ENCODE results near the gene MCRIP2. TPM values are rescaled to one million over a fixed set of nuclear protein-coding genes. Genes with fewer than 3 reads are reported as not detected.

MCRIP2 gene
- total and polyA plus RNA-seq, 9 of the 15 experiments (the other 6 are each of a cell fraction or from before 2014, with no cell fraction given): 0.80 to 120 (median 35.2) TPM

- no TSS peak for BruUV-seq (replicated peaks)
- Histone ChIP-seq H3K9ac (ENCODE audit: insufficient read depth in 1 of 2, low read depth in 2 of 2, low read length in 2 of 2) (peak overlapping the region in 1 of 2 experiments; percentile 47; a peak in 1 of 4 replicates), H3K4me3 (no peak overlapping the region), H3K4me2 (ENCODE audit: insufficient read depth, low read length) (no peak overlapping the region), H3K4me1 (replicated peaks in 1 of 2; ENCODE audit: control insufficient read depth in 2 of 2, insufficient read depth in 2 of 2, low read length in 2 of 2) (peaks cover 0 to 88% of the 10 kb centered on the region in 2 experiments; a peak in 2 of 5 replicates), H2AFZ (ENCODE audit: low read depth, low read length) (no peak overlapping the region), H3K9me1 (ENCODE audit: control insufficient read depth, insufficient read depth, low read length) (no peaks in the 10 kb centered on the region), H3K27me3 (ENCODE audit: control insufficient read depth in 2 of 2, insufficient read depth in 2 of 2, low read length in 2 of 2) (no peaks in the 10 kb centered on the region), H4K20me1 (replicated peaks; ENCODE audit: control insufficient read depth, insufficient read depth, low read length) (no peaks in the 10 kb centered on the region), H3K79me2 (ENCODE audit: control insufficient read depth, insufficient read depth, low read length) (no peaks in the 10 kb centered on the region), H3K9me3 (replicated peaks; ENCODE audit: control insufficient read depth, insufficient read depth, low read depth, low read length) (no peaks in the 10 kb centered on the region), H3K27ac (ENCODE audit: extremely low read depth, low read depth, low read length) (no peak overlapping the region), H3K36me3 (ENCODE audit: control insufficient read depth, insufficient read depth, low read length) (peaks cover 8% of the 10 kb centered on the region; the same call in 1 of the 3 replicates)
- FAIRE-seq (no peak), DNase-seq (ENCODE audit: extremely low read depth in 1 of 4, low spot score in 3 of 4) (no peak), ATAC-seq (no peak)
- WGBS (ENCODE audit: insufficient coverage, low coverage, missing lambda C conversion rate): 59% methylated on average over 24 of the region's 28 CpGs
- CTCF ChIA-PET (ENCODE audit: low intra/inter-chr PET ratio): no interaction called here
- intact Hi-C loops (cut with micrococcal nuclease): no loop called here
- in situ Hi-C loops (cut with MboI): no loop called here
- POLR2A ChIA-PET: interaction anchor here (0.7 to 2.8 kb wide), 3 partner anchors 10 to 28 kb away, joined by 4 to 13 read pairs (median 4); partner anchors contain the start of genes MCRIP2, METTL26 and STUB1
- no peak for TF ChIP-seq ZNF592 (IDR thresholded peaks at IDR 0.05)
- TF ChIP-seq ERF (CRISPR knock-in tag; IDR thresholded peaks at IDR 0.05): no peak
- no peak for TF ChIP-seq ZNF586 (CRISPR knock-in tag; conservative IDR thresholded peaks at IDR 0.05)
- no peak for TF ChIP-seq ZNF41 (CRISPR knock-in tag; conservative IDR thresholded peaks at IDR 0.05)
- no peak for TF ChIP-seq SOX6 (IDR thresholded peaks at IDR 0.05)
- no peak for TF ChIP-seq PATZ1 (CRISPR knock-in tag; IDR thresholded peaks at IDR 0.05; ENCODE audit: borderline replicate concordance)
- TF ChIP-seq E2F4 (CRISPR knock-in tag; IDR thresholded peaks at IDR 0.05; ENCODE audit: low read depth): no peak
- TF ChIP-seq HDAC6 (IDR thresholded peaks at IDR 0.05; ENCODE audit: low read depth, low read length): no peak
- TF ChIP-seq SNRNP70 (optimal IDR thresholded peaks at IDR 0.05; ENCODE audit: low read depth, low read length): no peak
- no peak for TF ChIP-seq NR3C1 (CRISPR knock-in tag; IDR thresholded peaks at IDR 0.05)
- no peak for TF ChIP-seq NKRF (IDR thresholded peaks at IDR 0.05; ENCODE audit: borderline replicate concordance)
- TF ChIP-seq KLF1 (tag; IDR thresholded peaks at IDR 0.05): no peak
Measured at GRCh38 chr16:652454-653305, 11.1 kb downstream of the MCRIP2 start.
